IMR-90 (cell line): ENCODE measurements around the gene RABGEF1. TPM values are rescaled to one million over a fixed set of nuclear protein-coding genes. Genes with fewer than 3 reads are reported as not detected.

Experiments
- ATAC-seq: fragments of 200-7000 bp; cut with Tn5 transposase; 2 replicates; pipeline ENCODE4 v1.9.1; 2020; ENCODE audit warnings: low read depth, mild to moderate bottlenecking, moderate library complexity
- BruUV-seq: library from RNA; stranded (reverse); fragments of 400-500 nt; replicated peaks from 2 replicates; lab custom pipeline; 2021; lab: Mats Ljungman, UMichigan
- CTCF ChIA-PET: fragments of 300-600 bp; formaldehyde crosslinking; extraction: SDS; loops from one replicate; lab custom pipeline; 2021; ENCODE audit warnings: antibody characterized with exemption; lab: Yijun Ruan, JAX
- POLR2A ChIA-PET: fragments of 300-600 bp; sonication (Branson Sonifier 250); formaldehyde crosslinking; loops from one replicate; lab custom pipeline; 2022; ENCODE audit warnings: antibody characterized with exemption; ENCODE audit not compliant: unreplicated experiment; lab: Charles Lee
- DNase-seq: peaks from one replicate; pipeline ENCODE4 v3.0.0; 2013
- H2AFZ ChIP-seq: replicated peaks from 2 replicates; pipeline ENCODE3; 2013; ENCODE audit warnings: low read length, mild to moderate bottlenecking; ENCODE audit not compliant: poor library complexity
- H2AK5ac ChIP-seq: 2 replicates; pipeline ENCODE4 v1.6.1; 2013; ENCODE audit warnings: low read depth, low read length, inconsistent platforms
- H2AK9ac ChIP-seq: replicated peaks from 2 replicates; pipeline ENCODE3; 2013; ENCODE audit warnings: mild to moderate bottlenecking, low read depth, low read length, moderate library complexity; ENCODE audit not compliant: poor library complexity
- H2BK120ac ChIP-seq: 2 replicates; pipeline ENCODE4 v1.6.1; 2013; ENCODE audit warnings: low read depth, low read length, inconsistent platforms
- H2BK15ac ChIP-seq: 3 replicates; pipeline ENCODE4 v1.6.1; 2013; ENCODE audit warnings: low read depth, low read length, inconsistent platforms
- H2BK20ac ChIP-seq: 2 replicates; pipeline ENCODE4 v1.6.1; 2013; ENCODE audit warnings: low read depth, mild to moderate bottlenecking, inconsistent platforms, low read length, moderate library complexity
- H2BK5ac ChIP-seq: 2 replicates; pipeline ENCODE4 v1.6.1; 2013; ENCODE audit warnings: mild to moderate bottlenecking, low read depth, low read length, inconsistent platforms; ENCODE audit not compliant: poor library complexity, severe bottlenecking
- H3K14ac ChIP-seq: replicated peaks from 2 replicates; pipeline ENCODE4 v1.6.1; 2013; ENCODE audit warnings: low read depth, low read length, inconsistent platforms
- H3K18ac ChIP-seq: 2 replicates; pipeline ENCODE4 v1.6.1; 2013; ENCODE audit warnings: low read depth, low read length, control low read depth
- H3K23ac ChIP-seq: 2 replicates; pipeline ENCODE4 v1.6.1; 2013; ENCODE audit warnings: low read depth, low read length, inconsistent platforms
- H3K27ac ChIP-seq: 2 replicates; pipeline ENCODE4 v1.5.1; 2013; ENCODE audit warnings: mild to moderate bottlenecking, control low read depth, low read length; ENCODE audit not compliant: insufficient read depth
- H3K27me3 ChIP-seq: 2 replicates; pipeline ENCODE4 v1.6.1; 2013; ENCODE audit warnings: low read length; ENCODE audit not compliant: control insufficient read depth, insufficient read depth
- H3K36me3 ChIP-seq: 2 replicates; pipeline ENCODE4 v1.6.1; 2013; ENCODE audit warnings: low read length, mixed read lengths; ENCODE audit not compliant: control insufficient read depth, insufficient read depth
- H3K4ac ChIP-seq: 2 replicates; pipeline ENCODE4 v1.6.1; 2013; ENCODE audit warnings: low read depth, low read length, inconsistent platforms
- H3K4me1 ChIP-seq: 2 replicates; pipeline ENCODE4 v1.6.1; 2013; ENCODE audit warnings: low read length, mixed read lengths; ENCODE audit not compliant: control insufficient read depth, insufficient read depth
- H3K4me2 ChIP-seq: 2 replicates; pipeline ENCODE4 v1.6.1; 2013; ENCODE audit warnings: low read depth, mild to moderate bottlenecking, control low read depth, low read length, moderate library complexity
- H3K4me3 ChIP-seq: 2 replicates; pipeline ENCODE4 v1.5.1; 2013; ENCODE audit warnings: low read depth, mild to moderate bottlenecking, control low read depth, low read length, moderate library complexity; ENCODE audit not compliant: insufficient read depth
- H3K56ac ChIP-seq: 2 replicates; pipeline ENCODE4 v1.6.1; 2013; ENCODE audit warnings: low read length, inconsistent platforms; ENCODE audit not compliant: insufficient read depth; ENCODE audit errors: extremely low read depth
- H3K79me1 ChIP-seq, 2 experiments: 2 replicates each; pipeline ENCODE4 v1.6.1; 2013; ENCODE audit warnings: low read length in 2 of 2, inconsistent platforms in 1 of 2, low read depth in 1 of 2
- H3K9ac ChIP-seq: 2 replicates; pipeline ENCODE4 v1.6.1; 2013; ENCODE audit warnings: low read depth, low read length, control low read depth
- H3K9me1 ChIP-seq: 2 replicates; pipeline ENCODE4 v1.6.1; 2013; ENCODE audit warnings: low read length, inconsistent platforms; ENCODE audit not compliant: insufficient read depth
- H3K9me3 ChIP-seq: 2 replicates; pipeline ENCODE4 v1.6.1; 2013; ENCODE audit warnings: low read length; ENCODE audit not compliant: control insufficient read depth, insufficient read depth
- H4K20me1 ChIP-seq: 2 replicates; pipeline ENCODE4 v1.6.1; 2013; ENCODE audit warnings: low read length, inconsistent platforms; ENCODE audit not compliant: insufficient read depth
- H4K5ac ChIP-seq: 2 replicates; pipeline ENCODE4 v1.6.1; 2013; ENCODE audit warnings: mild to moderate bottlenecking, low read depth, low read length, control low read depth
- H4K8ac ChIP-seq, 2 experiments: 2 replicates each; pipeline ENCODE4 v1.6.1; 2013; ENCODE audit warnings: low read depth in 2 of 2, low read length in 2 of 2, control low read depth in 1 of 2, inconsistent platforms in 1 of 2
- H4K91ac ChIP-seq: 2 replicates; pipeline ENCODE4 v1.6.1; 2013; ENCODE audit warnings: low read depth, low read length, inconsistent platforms; ENCODE audit not compliant: insufficient read depth
- CEBPB ChIP-seq: IDR thresholded peaks from 2 replicates; pipeline ENCODE4 v1.6.1; 2012; ENCODE audit warnings: low read depth, low read length, improper control_type of control experiment
- CHD1 ChIP-seq: IDR thresholded peaks from 2 replicates; pipeline ENCODE4 v1.6.1; 2012; ENCODE audit warnings: low read depth, low read length, improper control_type of control experiment
- CTCF ChIP-seq: conservative IDR thresholded peaks from 2 replicates; pipeline ENCODE4 v1.5.1; 2012; ENCODE audit warnings: mild to moderate bottlenecking, low read depth, low read length, improper control_type of control experiment
- FOS ChIP-seq: fragments of 150-350 bp; IDR thresholded peaks from 2 replicates; pipeline ENCODE4 v1.6.1; 2016; ENCODE audit warnings: low read depth, low read length
- MAFK ChIP-seq: IDR thresholded peaks from 2 replicates; pipeline ENCODE4 v1.6.1; 2012; ENCODE audit warnings: low read depth, low read length, improper control_type of control experiment
- MAZ ChIP-seq: IDR thresholded peaks from 2 replicates; pipeline ENCODE4 v1.6.1; 2012; ENCODE audit warnings: low read depth, mild to moderate bottlenecking, low read length, improper control_type of control experiment, moderate library complexity, borderline replicate concordance
- NFE2L2 ChIP-seq: fragments of 150-350 bp; IDR thresholded peaks from 2 replicates; pipeline ENCODE4 v1.6.1; 2016; ENCODE audit warnings: low read depth, mild to moderate bottlenecking, low read length
- POLR2A ChIP-seq: IDR thresholded peaks from 2 replicates; pipeline ENCODE4 v1.6.1; 2012; ENCODE audit warnings: mild to moderate bottlenecking, low read depth, low read length
- RAD21 ChIP-seq: IDR thresholded peaks from 2 replicates; pipeline ENCODE4 v1.6.1; 2012; ENCODE audit warnings: low read length, improper control_type of control experiment
- RFX5 ChIP-seq: IDR thresholded peaks from 2 replicates; pipeline ENCODE4 v1.8.0; 2012; ENCODE audit warnings: low read depth, mild to moderate bottlenecking, low read length, moderate library complexity
- SMC3 ChIP-seq: fragments of 150-350 bp; IDR thresholded peaks from 2 replicates; pipeline ENCODE4 v1.6.1; 2016; ENCODE audit warnings: low read depth, mild to moderate bottlenecking, antibody characterized with exemption, low read length, moderate library complexity
- WGBS, 2 experiments: methylation state at CpG; one replicate each; pipeline versions ENCODE4 v1.1.5 to v1.1.7; 2013; ENCODE audit warnings: missing lambda C conversion rate in 2 of 2; ENCODE audit not compliant: insufficient read length in 1 of 2; ENCODE audit errors: extremely low coverage in 2 of 2; 5-methylcytosine and 5-hydroxymethylcytosine counted together
- dilution Hi-C: fragments of 300-500 bp; cut with HindIII; formaldehyde crosslinking; loops from one replicate; pipeline ENCODE4 v1.14.3; 2018; ENCODE audit warnings: low sequenced_read_pairs; ENCODE audit not compliant: unreplicated experiment
- in situ Hi-C: fragments of 300-500 bp; cut with MboI; formaldehyde crosslinking; loops from 3 replicates; pipeline ENCODE4 v1.14.3; 2019; ENCODE audit warnings: low sequenced_read_pairs, inconsistent platforms, mixed read lengths
- intact Hi-C: fragments of 100-400 bp; cut with micrococcal nuclease; formaldehyde crosslinking; loops from 2 replicates; pipeline ENCODE4 v1.10.0; 2022
- polyA plus RNA-seq, 3 experiments: library from polyadenylated mRNA; depleted of rRNA; stranded (reverse); fragments of >200 nt; gene quantifications; 2 replicates each; pipeline ENCODE4 v1.2.3, GENCODE V29; 2012; ENCODE audit warnings: low replicate concordance in 1 of 3
- total RNA-seq: library from RNA; depleted of rRNA; stranded (reverse); fragments of >200 nt; gene quantifications from 2 replicates; pipeline ENCODE4 v1.2.3, GENCODE V29; 2012
- TF ChIP-seq, protein P1 (sequence below): fragments of 150-350 bp; IDR thresholded peaks from 2 replicates; pipeline ENCODE4 v1.6.1; 2017; ENCODE audit warnings: mild to moderate bottlenecking, antibody characterized with exemption, low read length, low read depth
- TF ChIP-seq, protein P2 (sequence below): fragments of 150-350 bp; IDR thresholded peaks from 2 replicates; pipeline ENCODE4 v1.6.1; 2016; ENCODE audit warnings: low read depth, mild to moderate bottlenecking, low read length, moderate library complexity, borderline replicate concordance

Gene RABGEF1
- total and polyA plus RNA-seq, 2 of the 4 experiments (the other 2 are of a cell fraction): 34.9 to 56.6 TPM

DNA sequence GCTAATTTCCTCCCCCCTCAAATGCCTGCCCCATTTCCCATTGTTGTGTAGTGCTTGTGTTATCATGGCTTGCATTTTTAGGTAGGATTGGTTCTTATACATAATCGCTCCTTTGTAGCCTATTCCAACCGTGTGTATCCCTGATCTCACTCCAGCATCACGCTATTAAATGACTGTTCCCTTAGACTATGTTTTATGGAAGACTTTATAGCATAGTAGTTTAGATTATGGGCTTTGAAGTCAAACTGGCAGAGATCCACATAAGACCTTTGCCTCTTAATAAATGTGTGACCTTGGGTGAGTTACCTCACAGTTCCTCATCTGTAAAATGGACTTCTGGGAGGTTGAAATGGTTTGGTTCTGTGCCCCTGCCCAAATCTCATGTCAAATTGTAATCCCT is 5.4 kb upstream of the RABGEF1 start:
- H2AK5ac ChIP-seq: no peak overlapping the region
- H4K91ac ChIP-seq: no peak overlapping the region
- no peaks in the 10 kb centered on the region for H3K27me3 ChIP-seq
- H2AFZ ChIP-seq: no peak overlapping the region
- peaks cover 9% of the 10 kb centered on the region; the same call in 1 of the 2 replicates for H3K36me3 ChIP-seq
- intact Hi-C loops: no loop called here
- no peaks in the 10 kb centered on the region; the same call in 1 of the 2 replicates for H3K4me1 ChIP-seq
- H3K9ac ChIP-seq: no peak overlapping the region
- no peak overlapping the region for H4K8ac ChIP-seq
- no peak overlapping the region for H3K27ac ChIP-seq
- H3K23ac ChIP-seq: no peak overlapping the region
- H3K9me3 ChIP-seq: peaks cover 8% of the 10 kb centered on the region
- ChIA-PET CTCF (no interaction called here), POLR2A (no interaction called here)
- WGBS, 2 experiments: no CpG with 5 or more reads among the region's 3 CpGs
- ATAC-seq (no peak), DNase-seq (no peak)
- no peak overlapping the region for H3K4me3 ChIP-seq
- TF ChIP-seq, protein P1, sequence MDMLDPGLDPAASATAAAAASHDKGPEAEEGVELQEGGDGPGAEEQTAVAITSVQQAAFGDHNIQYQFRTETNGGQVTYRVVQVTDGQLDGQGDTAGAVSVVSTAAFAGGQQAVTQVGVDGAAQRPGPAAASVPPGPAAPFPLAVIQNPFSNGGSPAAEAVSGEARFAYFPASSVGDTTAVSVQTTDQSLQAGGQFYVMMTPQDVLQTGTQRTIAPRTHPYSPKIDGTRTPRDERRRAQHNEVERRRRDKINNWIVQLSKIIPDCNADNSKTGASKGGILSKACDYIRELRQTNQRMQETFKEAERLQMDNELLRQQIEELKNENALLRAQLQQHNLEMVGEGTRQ: no peak
- TF ChIP-seq MAZ (no peak), RFX5 (no peak), MAFK (no peak), FOS (no peak), SMC3 (no peak), CEBPB (no peak), CHD1 (no peak), POLR2A (no peak), RAD21 (no peak), NFE2L2 (no peak), CTCF (no peak)
- TF ChIP-seq, protein P2, sequence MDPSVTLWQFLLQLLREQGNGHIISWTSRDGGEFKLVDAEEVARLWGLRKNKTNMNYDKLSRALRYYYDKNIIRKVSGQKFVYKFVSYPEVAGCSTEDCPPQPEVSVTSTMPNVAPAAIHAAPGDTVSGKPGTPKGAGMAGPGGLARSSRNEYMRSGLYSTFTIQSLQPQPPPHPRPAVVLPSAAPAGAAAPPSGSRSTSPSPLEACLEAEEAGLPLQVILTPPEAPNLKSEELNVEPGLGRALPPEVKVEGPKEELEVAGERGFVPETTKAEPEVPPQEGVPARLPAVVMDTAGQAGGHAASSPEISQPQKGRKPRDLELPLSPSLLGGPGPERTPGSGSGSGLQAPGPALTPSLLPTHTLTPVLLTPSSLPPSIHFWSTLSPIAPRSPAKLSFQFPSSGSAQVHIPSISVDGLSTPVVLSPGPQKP: no peak
- H4K20me1 ChIP-seq: peaks cover 2% of the 10 kb centered on the region; the same call in 1 of the 2 replicates
- no peak overlapping the region for H3K4me2 ChIP-seq
- in situ Hi-C loops: no loop called here
- no peak overlapping the region for H3K56ac ChIP-seq
- no TSS peak for BruUV-seq
- H3K79me1 ChIP-seq: peaks cover 19 to 58% of the 10 kb centered on the region in 2 experiments; a peak in 3 of 4 replicates
- no peak overlapping the region for H2BK5ac ChIP-seq
- no peak overlapping the region for H4K5ac ChIP-seq
- dilution Hi-C loops: no loop called here
- no peak overlapping the region for H2BK15ac ChIP-seq
- no peak overlapping the region for H2BK20ac ChIP-seq
- no peak overlapping the region for H2AK9ac ChIP-seq
- H3K14ac ChIP-seq: no peak overlapping the region
- no peak overlapping the region for H3K18ac ChIP-seq
- no peak overlapping the region for H3K4ac ChIP-seq
- no peak overlapping the region for H2BK120ac ChIP-seq
- H3K9me1 ChIP-seq: no peaks in the 10 kb centered on the region
